HL-60 (cell line): ENCODE measurements around the gene TBC1D22B.
"Not testable (repeated sequence)": the region's sequence is repeated elsewhere in the genome, so short reads cannot be mapped to it uniquely, and the experiment has no call there.

Experiments
- DNase-seq, 2 experiments: peaks; one replicate each; pipeline ENCODE4 v3.0.0-alpha.2; 2010 to 2020; ENCODE audit warnings: low read depth in 1 of 2, low spot score in 1 of 2
- H3K27ac ChIP-seq: fragments of 250-450 bp; sonication (Bioruptor Pico); replicated peaks from 2 replicates; pipeline ENCODE4 v1.5.1; 2020; ENCODE audit warnings: mild to moderate bottlenecking, moderate library complexity
- H3K27me3 ChIP-seq: fragments of 250-450 bp; sonication (Bioruptor Pico); 2 replicates; pipeline ENCODE4 v1.5.1; 2021; ENCODE audit warnings: mild to moderate bottlenecking, moderate library complexity; ENCODE audit not compliant: insufficient read depth, poor library complexity, severe bottlenecking
- H3K4me3 ChIP-seq: replicated peaks from 2 replicates; pipeline ENCODE4 v1.5.1; 2011; ENCODE audit warnings: mild to moderate bottlenecking, control low read depth, low read length; ENCODE audit not compliant: insufficient read depth
- CTCF ChIP-seq: IDR thresholded peaks from one replicate; pipeline ENCODE4 v1.5.1; 2011; ENCODE audit warnings: low read length, control low read depth, inconsistent platforms; ENCODE audit not compliant: insufficient read depth
- GABPA ChIP-seq: IDR thresholded peaks from 2 replicates; pipeline ENCODE4 v1.6.1; 2012; ENCODE audit warnings: low read depth
- POLR2AphosphoS5 ChIP-seq: IDR thresholded peaks from 2 replicates; pipeline ENCODE4 v1.6.1; 2012; ENCODE audit warnings: low read depth
- REST ChIP-seq: IDR thresholded peaks from 2 replicates; pipeline ENCODE4 v1.6.1; 2012; ENCODE audit warnings: low read depth; ENCODE audit not compliant: insufficient replicate concordance
- SPI1 ChIP-seq: IDR thresholded peaks from 2 replicates; pipeline ENCODE4 v1.6.1; 2012; ENCODE audit warnings: low read depth, mild to moderate bottlenecking, borderline replicate concordance

The TBC1D22B gene

GRCh38 chr6:37304766-37305165, 47.2 kb downstream of the TBC1D22B start:
- Histone ChIP-seq H3K27ac (no peak overlapping the region), H3K4me3 (no peak overlapping the region), H3K27me3 (no peaks in the 10 kb centered on the region)
- DNase-seq: no peak
- no peak for TF ChIP-seq REST
- TF ChIP-seq POLR2AphosphoS5: no peak
- no peak for TF ChIP-seq SPI1
- TF ChIP-seq CTCF: no peak
- TF ChIP-seq GABPA: no peak

GRCh38 chr6:37305841-37306425, 48.4 kb downstream of the TBC1D22B start:
- Histone ChIP-seq H3K4me3 (no peak overlapping the region), H3K27me3 (no peaks in the 10 kb centered on the region), H3K27ac (no peak overlapping the region)
- no peak for TF ChIP-seq GABPA
- DNase-seq: no peak

- TF ChIP-seq SPI1 (no peak), CTCF (no peak), GABPA (no peak), POLR2AphosphoS5 (no peak), REST (no peak)
Observed at GRCh38 chr6:37306624-37307222, 49.2 kb downstream of the TBC1D22B start.

GRCh38 chr6:37307484-37307883, 49.9 kb downstream of the TBC1D22B start:
- H3K27me3 ChIP-seq, DNase-seq, H3K4me3 ChIP-seq, H3K27ac ChIP-seq: not testable (repeated sequence)

More at GRCh38 chr6:37306624-37307222, 49.2 kb downstream of the TBC1D22B start:
- no peak overlapping the region for H3K27ac ChIP-seq
- H3K27me3 ChIP-seq: no peaks in the 10 kb centered on the region
- no peak overlapping the region for H3K4me3 ChIP-seq
- DNase-seq: no peak
